Measurements from ENCODE around the gene NMUR2.

NMUR2 gene

DNA sequence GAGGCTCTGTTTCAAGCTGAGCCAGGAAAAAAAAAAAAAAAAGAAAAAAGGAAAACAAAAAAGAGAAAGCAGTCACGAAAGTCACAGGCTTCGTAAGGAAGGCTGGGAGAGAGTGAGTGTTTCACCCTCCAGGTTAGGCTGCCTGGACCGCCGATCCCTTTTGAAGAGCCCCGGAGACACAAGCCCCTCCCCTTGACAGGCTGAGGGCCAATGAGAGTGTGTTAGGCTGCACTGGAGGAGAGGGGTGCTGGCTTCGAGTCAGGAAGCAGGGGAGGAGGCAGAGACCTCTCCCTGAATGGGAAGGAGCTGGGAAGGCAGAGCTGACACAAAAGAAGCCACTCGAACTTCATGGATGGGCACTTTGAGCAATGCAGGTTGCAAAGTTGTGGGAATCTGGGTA, at the start of gene NMUR2:
NMUR2 (minus strand) TSS at position 135 of the 400 bp plus-strand sequence. CDS start 166 bp downstream, outside the sequence.
- no peak for DNase-seq (ENCODE audit: low read depth in 2 of 2)

- no peak for DNase-seq (ENCODE audit: low read depth in 2 of 2)
Observed at GRCh38 chr5:152443935-152444334, 38.9 kb upstream of the NMUR2 start.

DNA sequence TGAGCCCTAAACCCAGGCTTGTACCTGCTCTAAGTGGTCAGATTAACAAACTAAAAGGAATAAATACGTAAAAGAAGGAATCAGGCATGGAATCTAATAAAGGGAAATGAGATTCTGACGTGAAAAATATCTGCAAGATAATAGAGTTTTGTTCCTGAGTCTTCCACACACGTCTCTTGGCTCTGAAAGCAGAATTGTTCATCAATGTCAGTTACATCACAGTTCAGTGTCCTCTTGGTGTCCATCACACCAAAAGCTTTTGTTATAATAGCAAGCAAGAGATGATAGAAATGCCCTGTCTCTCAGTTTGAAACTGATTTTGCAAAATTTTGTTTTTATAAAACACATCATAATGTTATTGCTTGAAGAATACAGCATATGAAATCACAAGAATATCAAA, 34.7 kb upstream of the NMUR2 start:
- no peak for DNase-seq (ENCODE audit: low read depth in 2 of 2)

- DNase-seq (ENCODE audit: low read depth in 2 of 2), result no peak
Observed at GRCh38 chr5:152437866-152438265, 32.8 kb upstream of the NMUR2 start.

DNA sequence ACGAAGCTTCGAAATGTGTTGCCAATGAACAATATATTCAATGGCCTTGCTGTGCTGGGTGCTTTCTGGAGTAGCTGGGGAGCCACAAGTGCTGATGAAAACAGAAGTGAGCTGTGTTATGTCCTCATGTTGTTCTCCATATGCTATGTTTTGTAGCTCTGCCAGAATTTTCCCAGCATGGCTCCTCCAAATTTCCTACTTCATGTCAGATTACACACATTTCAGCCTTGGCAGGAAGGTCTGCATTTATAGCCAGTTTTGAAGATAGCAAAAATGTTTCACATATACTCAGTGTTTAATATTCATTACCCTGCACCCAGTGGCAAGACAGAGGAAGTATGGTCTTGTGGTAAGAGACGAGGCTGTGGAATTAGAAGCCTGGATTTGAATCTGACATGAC, 22.6 kb upstream of the NMUR2 start:
- DNase-seq (ENCODE audit: low read depth in 2 of 2), result no peak

DNA sequence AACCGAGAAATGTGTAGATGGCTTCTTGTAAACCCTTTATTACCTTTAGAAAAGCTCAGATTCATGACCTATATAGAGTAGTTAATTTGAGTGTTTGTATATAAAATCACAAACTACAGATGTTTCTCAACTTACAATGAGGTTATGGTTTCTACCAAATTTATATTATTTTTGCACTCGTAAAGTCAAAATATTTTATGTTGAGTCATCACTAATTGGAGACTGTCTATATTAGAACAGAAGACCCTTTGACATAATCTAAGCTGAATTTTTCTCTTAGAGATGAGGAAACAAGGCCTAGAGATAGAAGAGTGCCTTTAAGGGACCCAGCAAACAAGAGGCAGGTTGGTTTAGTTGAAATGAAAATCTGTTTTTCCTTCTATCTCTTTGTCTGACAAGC, 20.0 kb upstream of the NMUR2 start:
- no peak for DNase-seq (ENCODE audit: low read depth in 2 of 2)

DNA sequence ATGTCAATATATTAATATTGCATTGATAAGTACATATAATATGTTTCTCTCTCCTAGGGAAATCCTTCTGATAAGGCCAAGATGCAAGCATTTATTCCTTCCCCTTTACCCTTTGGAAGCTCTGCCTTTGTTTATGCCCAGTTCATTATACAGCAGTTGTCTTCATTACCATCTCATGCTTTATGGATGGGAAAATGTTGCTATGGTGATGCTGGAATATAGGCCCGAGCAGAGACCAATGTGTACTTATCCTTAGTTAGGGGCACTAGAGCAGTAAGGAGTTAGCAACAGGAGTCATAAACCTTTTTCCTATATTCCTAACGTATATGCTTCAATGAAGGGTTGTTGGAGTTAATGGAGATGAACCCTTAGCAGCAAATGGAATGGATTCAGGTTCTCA, 19.4 kb upstream of the NMUR2 start:
- no peak for DNase-seq (ENCODE audit: low read depth in 2 of 2)

DNA sequence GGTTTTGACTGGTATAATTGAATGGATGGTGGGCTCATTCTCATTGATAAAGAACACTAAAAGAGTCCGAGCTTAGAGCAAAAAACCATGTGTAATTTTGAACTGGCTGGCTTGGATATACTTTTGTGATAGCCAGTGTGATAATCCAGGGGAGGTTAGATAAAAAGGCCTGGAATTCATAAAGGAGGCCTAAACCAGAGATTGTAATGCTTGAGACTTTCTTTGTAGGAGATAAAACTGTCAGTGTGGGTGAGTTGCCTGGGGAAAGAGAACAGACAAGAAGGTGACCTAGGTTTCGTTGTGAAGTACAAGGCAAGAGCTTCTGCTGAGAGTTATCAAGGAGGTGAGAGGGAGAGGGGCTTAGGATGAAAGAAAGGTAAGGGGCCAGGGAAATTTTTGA, 17.0 kb upstream of the NMUR2 start:
- no peak for DNase-seq (ENCODE audit: low read depth in 2 of 2)

DNA sequence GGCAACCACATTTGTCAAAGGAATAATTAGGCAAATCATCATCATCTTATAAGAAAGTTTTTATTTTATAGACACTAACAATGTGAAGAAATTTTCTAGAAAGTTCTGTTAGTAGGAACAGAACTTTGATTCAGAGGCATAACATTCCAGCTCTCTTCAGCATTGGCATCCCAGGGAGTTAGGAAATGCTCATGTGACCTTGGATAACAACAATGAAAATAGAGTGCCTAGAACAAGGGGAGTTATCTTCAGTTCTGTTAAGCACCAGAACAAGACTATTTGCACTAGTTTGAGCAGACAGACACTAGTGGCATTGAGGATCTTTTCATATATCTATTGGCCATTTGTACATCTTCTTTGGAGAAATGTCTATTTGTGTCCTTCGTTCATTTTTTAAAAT, 7.0 kb upstream of the NMUR2 start:
- DNase-seq (ENCODE audit: low read depth in 2 of 2), result no peak

DNA sequence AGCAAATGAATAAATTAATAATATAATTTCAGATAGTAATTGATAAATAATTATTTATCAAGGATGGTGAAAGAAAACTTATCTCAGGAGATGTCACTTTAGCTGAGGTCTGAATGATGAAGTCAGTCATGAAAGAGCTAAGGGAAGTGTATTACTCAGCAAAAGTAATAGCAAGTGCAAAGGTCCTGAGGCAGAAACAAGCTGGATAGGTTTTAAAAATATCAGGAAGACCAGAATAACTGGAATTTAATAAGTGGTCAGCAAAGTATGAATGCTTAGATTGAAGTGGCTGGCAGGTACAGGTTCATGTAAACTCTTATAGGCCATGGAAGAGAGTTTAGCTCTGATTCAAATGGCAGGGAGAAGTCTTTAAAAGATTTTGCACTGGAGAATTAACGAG, 1.0 kb upstream of the NMUR2 start:
- no peak for DNase-seq (ENCODE audit: low read depth in 2 of 2)

DNA sequence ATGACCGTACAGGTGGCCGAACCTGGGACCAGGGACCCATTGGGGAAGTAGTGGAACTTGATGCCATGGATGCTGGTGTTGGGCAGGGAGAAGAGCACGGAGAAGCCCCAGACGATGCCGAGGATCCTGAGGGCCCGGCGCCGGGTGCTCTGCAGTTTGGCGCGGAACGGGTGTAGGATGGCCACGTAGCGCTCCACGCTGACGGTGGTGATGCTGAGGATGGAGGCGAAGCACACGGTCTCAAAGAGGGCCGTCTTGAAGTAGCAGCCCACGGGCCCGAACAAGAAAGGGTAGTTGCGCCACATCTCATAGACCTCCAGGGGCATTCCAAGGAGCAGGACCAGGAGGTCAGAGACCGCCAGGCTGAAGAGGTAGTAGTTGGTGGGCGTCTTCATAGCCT, 585 bp downstream of the NMUR2 start:
- no peak for DNase-seq (ENCODE audit: low read depth in 2 of 2)

DNA sequence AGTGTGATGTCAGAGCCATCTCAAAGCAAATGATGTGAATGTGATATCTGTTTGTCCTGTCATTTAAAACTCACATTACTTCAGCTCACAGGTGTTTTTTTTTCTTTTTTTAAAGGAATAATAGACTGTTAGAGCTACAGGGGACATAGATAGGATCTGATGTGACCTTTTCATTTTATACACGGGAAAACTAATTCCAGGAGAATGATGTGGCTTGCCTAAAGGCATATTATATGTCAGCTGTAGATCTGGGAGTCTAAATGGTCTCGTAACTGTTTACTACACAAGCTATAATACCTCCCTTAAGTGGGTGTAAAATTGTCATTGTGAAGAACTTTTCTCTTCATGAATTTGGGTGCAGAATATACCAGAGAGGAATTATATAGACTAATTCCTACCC, 2.0 kb downstream of the NMUR2 start:
- DNase-seq (ENCODE audit: low read depth in 2 of 2), result no peak

- DNase-seq (ENCODE audit: low read depth in 2 of 2), result no peak
Observed at GRCh38 chr5:152400846-152401245, 4.2 kb downstream of the NMUR2 start.

DNA sequence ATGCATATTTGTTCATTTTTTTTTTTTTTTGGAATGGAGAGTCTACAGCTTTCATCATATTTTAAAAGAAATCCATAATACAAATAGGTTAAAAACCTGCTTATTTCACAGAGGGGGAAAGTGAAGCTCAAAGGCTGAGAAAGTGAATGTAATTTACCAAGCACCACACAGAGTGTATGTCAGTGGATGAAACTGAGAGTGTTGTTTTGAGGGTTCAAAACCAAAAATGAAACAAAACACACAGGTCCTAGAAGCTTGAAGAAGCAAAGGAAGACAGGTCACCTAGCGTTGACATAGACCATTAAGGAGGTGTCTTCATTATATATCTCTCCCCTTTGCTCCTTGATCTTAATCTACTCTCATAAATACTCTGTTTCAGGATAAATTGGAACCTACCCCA, 7.5 kb downstream of the NMUR2 start:
- no peak for DNase-seq (ENCODE audit: low read depth in 2 of 2)

DNA sequence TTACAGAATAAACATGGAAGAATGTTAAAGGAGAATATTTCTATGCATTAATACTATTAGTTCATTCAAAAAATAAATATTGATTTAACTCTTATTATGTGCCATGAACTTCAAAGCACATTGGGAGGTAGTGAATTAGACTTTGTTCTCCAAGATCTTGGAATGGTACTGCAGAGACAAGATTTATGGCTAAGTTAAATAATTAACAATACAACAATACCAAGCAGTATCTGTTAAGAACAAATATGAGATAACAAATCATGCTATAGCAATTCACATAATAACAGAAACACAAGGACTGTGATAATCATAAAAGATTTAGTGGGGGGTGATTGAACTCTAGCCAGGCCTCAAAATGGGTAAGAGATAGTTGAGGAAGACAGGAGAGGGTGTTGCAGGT, 11.6 kb downstream of the NMUR2 start:
- no peak for DNase-seq (ENCODE audit: low read depth in 2 of 2)

- no peak for DNase-seq (ENCODE audit: low read depth in 2 of 2)
Observed at GRCh38 chr5:152389208-152389849, 15.8 kb downstream of the NMUR2 start.

- DNase-seq (ENCODE audit: low read depth in 2 of 2), result no peak
Observed at GRCh38 chr5:152388610-152389009, 16.5 kb downstream of the NMUR2 start.

DNA sequence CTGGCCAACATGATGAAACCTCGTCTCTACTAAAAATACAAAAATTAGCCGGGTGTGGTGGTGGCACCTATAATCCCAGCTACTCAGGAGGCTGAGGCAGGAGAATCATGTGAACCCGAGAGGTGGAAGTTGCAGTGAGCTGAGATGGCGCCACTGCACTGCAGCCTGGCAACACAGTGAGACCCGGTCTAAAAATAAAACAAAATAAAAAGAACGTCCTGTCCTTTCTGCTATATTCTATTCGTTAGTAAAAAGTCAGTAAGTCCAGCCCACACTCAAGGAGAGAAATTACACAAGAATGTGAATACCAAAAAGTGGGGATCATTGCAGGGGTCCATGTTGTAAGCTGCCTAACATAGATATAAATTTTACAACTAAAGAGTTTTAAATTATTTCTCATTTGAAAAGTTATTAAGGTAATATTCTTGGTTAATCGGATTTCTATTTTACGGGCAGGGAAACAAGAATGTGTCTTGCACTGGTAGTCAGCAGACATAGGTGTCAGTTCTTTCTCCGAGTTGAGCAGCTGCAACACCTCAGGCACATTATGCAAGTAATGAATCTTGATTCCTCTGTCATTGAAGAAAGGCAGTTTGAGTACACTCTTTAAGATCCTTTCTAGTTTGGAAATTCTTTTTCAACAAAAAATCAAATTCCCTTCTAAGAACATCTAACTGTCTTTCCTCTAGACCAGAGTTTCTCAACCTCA, 24.5 kb downstream of the NMUR2 start:
- no peak for DNase-seq (ENCODE audit: low read depth in 2 of 2)

DNA sequence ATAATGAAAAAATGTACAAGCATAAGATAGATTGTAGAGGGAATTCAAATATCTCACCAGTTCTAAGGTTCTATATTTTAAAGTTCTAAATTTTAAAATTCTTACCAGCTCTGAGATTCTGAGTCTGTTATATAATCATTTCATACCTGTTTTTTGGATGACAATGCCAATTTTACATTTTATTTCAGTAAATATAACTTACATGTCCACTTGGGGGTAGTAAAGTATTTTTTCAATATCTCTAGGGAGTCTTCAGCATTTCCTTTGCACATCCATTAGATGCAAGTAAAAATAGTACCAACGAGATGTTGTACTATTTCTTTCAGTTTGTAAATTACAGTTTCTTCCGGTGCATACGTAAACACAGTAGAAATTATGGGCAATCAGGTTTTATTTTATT, 25.7 kb downstream of the NMUR2 start:
- DNase-seq (ENCODE audit: low read depth in 2 of 2), result no peak

DNA sequence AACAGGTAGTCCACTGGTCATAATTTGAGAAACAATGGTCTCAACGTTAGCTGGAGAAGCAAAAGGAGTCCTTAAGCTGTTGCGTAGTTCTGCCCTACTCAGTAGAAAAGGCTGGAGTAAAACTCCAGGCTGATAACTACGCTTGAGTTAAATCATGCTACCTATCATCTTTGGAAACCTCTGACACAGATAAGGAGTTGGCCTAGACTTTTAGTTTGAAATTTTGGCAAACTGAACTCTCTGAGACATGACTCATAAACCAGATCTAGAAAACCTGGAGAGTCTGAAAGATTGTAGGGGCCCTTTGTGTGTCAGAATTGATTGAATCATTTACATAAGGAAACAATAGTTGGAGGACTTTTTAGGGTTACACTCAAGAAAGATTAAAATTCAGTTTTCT, 26.3 kb downstream of the NMUR2 start:
- no peak for DNase-seq (ENCODE audit: low read depth in 2 of 2)

DNA sequence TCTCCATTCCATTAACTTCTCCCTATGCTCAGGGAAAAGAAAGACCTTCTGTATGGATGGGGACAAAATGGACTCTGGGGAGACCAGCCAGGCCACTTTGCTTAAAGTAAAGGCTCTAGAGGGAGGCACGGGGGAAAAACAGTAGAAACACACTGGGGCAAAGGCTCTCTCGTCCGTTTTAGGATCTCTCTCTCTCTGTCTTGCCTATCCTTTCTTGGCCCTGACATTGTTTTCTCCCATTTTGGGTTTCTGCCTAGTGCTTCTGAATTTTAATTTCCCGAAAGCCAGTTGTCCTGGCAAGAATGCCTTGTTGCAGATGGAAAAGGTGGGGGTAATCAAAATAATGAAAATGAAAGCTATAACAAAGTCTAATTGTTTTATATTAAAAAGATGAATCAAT, 28.2 kb downstream of the NMUR2 start:
- no peak for DNase-seq (ENCODE audit: low read depth in 2 of 2)

DNA sequence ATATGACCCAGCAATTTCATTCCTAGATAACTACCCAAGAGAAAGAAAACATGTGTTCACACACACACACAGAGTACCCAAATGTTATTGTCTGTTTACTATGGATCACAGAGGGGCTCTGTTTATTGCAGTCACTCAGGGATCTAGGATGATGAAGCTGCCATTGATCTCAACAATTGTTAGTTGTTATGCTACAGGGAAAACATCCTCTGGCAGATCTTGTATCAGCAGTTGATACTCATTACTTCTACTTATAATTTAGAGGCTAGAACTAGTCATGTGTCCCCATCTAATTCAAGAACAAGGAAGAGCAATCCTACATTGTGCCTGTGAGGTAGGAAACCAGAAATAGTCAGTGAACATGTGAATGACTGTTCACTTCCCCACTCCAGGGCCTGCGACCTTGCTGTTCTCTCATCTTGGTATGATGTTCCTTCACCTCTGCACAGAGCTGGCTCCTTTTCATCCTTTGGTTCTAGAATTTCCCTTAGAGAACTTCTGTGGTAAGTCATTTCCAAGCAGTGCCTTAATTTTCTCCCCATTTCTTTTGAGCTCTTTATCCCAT, 30.3 kb downstream of the NMUR2 start:
- DNase-seq (ENCODE audit: low read depth in 2 of 2), result no peak

- no peak for DNase-seq (ENCODE audit: low read depth in 2 of 2)
Observed at GRCh38 chr5:152372875-152373274, 32.2 kb downstream of the NMUR2 start.
